Central memory CD4-positive, alpha-beta T cell (primary cell): ENCODE data around the gene SLC35E1.
"Not testable (repeated sequence)": the region's sequence is repeated elsewhere in the genome, so short reads cannot be mapped to it uniquely, and the experiment has no call there.

Experiments
- DNase-seq: peaks from one replicate; pipeline ENCODE4 v3.0.0; 2022

Gene SLC35E1

GRCh38 chr19:16543734-16544133 lies 28.5 kb downstream of the SLC35E1 start:
- not testable (repeated sequence) for DNase-seq

- no peak for DNase-seq
Observed at GRCh38 chr19:16542910-16543472, 29.2 kb downstream of the SLC35E1 start.

- DNase-seq, result peak; percentile 92
Observed at GRCh38 chr19:16542045-16542909, 29.9 kb downstream of the SLC35E1 start, which contains the start of gene CHERP. CHERP (minus strand) TSS chr19:16542437; CDS start chr19:16542378, 59 bp downstream.

- DNase-seq, result peak; percentile 15
Observed at GRCh38 chr19:16541526-16542044, 30.6 kb downstream of the SLC35E1 start.

- no peak for DNase-seq
Observed at GRCh38 chr19:16540948-16541347, 31.3 kb downstream of the SLC35E1 start.

GRCh38 chr19:16537111-16537510 lies 35.1 kb downstream of the SLC35E1 start:
- DNase-seq, result no peak

GRCh38 chr19:16536130-16536529 lies 36.1 kb downstream of the SLC35E1 start:
- DNase-seq, result no peak

- no peak for DNase-seq
Observed at GRCh38 chr19:16535381-16535780, 36.8 kb downstream of the SLC35E1 start.

- DNase-seq, result no peak
Observed at GRCh38 chr19:16532440-16533234, 39.6 kb downstream of the SLC35E1 start.

- no peak for DNase-seq
Observed at GRCh38 chr19:16531380-16531669, 40.9 kb downstream of the SLC35E1 start.

- no peak for DNase-seq
Observed at GRCh38 chr19:16530540-16531379, 41.5 kb downstream of the SLC35E1 start.

- no peak for DNase-seq
Observed at GRCh38 chr19:16529466-16530144, 42.6 kb downstream of the SLC35E1 start.

GRCh38 chr19:16527971-16528521 lies 44.2 kb downstream of the SLC35E1 start:
- peak; percentile 19 for DNase-seq

- DNase-seq, result no peak
Observed at GRCh38 chr19:16527334-16527935, 44.8 kb downstream of the SLC35E1 start.

- no peak for DNase-seq
Observed at GRCh38 chr19:16525751-16526481, 46.3 kb downstream of the SLC35E1 start.

GRCh38 chr19:16524991-16525734 lies 47.1 kb downstream of the SLC35E1 start:
- no peak for DNase-seq

- no peak for DNase-seq
Observed at GRCh38 chr19:16522559-16523377, 49.4 kb downstream of the SLC35E1 start.

- no peak for DNase-seq
Observed at GRCh38 chr19:16521715-16522289, 50.4 kb downstream of the SLC35E1 start.
